ENCODE data around the gene MYH14.

GRCh38 chr19:50290011-50290410 lies 86.6 kb downstream of the MYH14 start:
- no peak for TF ChIP-seq CTCF (IDR thresholded peaks at IDR 0.05; ENCODE audit: insufficient read depth, low read depth, low read length)
- no peak for TF ChIP-seq EZH2 (IDR thresholded peaks at IDR 0.05; ENCODE audit: insufficient read depth, low read length)
